Measurements from ENCODE around the gene MAPK13. TPM values are rescaled to one million over a fixed set of nuclear protein-coding genes. Genes with fewer than 3 reads are reported as not detected.
A peak's percentile ranks its signal among the peaks of the same experiment; 100 is the strongest.

MAPK13 gene
- total and polyA plus RNA-seq, 2 donors (not counting 1 experiment from before 2014, with no cell fraction given) = 20.6 to 34.8 TPM

DNA sequence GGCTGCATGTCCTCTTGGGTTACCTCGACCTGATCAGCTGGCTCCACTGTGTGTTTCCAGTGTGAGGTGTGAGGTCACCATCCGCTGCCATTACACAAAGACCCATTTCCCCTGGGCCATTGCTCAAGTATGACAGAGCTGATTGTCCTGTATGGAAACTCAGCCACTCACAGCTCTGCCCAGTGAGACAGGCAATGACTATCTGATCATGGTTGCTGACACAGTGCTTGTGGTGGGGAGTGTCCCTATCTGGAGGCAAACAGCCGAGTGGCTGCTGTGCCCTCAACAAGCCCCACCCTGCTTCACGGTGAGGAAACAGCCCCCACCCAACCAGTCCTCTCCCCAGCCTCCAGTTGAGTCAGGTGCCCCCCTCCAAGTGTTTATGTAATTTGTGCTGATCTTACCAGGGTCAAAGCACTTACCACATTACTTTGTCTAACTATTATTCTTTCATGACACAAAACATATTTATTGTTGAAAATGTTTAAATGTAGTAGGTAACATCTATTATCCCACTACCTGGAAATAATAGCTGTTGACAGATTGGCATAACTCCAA, 11.7 kb upstream of the MAPK13 start:
- Histone ChIP-seq H3K79me2 (ENCODE audit: control insufficient read depth, insufficient read depth, low read length) (peaks cover 22% of the 10 kb centered on the region), H3K9me3 (ENCODE audit: control extremely low read depth in 1 of 3, control insufficient read depth in 2 of 3, insufficient read depth in 1 of 3, low read length in 2 of 3) (peaks cover 0 to 3% (median 0%) of the 10 kb centered on the region in 3 donors), H3K9ac (ENCODE audit: low read length) (peak overlapping the region; percentile 4), H3K4me3 (ENCODE audit: control extremely low read depth in 1 of 5, extremely low read depth in 1 of 5, insufficient read depth in 1 of 5, low read depth in 2 of 5, low read length in 4 of 5) (peak overlapping the region in 1 of 5 experiments; percentile 4), H3K27me3 (replicated peaks in 1 of 4; ENCODE audit: control extremely low read depth in 1 of 4, control insufficient read depth in 3 of 4, insufficient read depth in 4 of 4, low read length in 3 of 4) (no peaks in the 10 kb centered on the region), H3K4me2 (replicated peaks; ENCODE audit: low read depth, low read length, poor library complexity, severe bottlenecking) (peak overlapping the region; percentile 77), H3K27ac (ENCODE audit: low read length in 2 of 2) (peak overlapping the region; percentile 95 to 96), H3K4me1 (ENCODE audit: control insufficient read depth in 2 of 2, insufficient read depth in 2 of 2, low read length in 2 of 2) (peaks cover 99 to 100% of the 10 kb centered on the region in 2 donors), H4K20me1 (ENCODE audit: control insufficient read depth, insufficient read depth, low read length, poor library complexity, severe bottlenecking) (no peaks in the 10 kb centered on the region), H2AFZ (ENCODE audit: insufficient read depth, low read depth, low read length, poor library complexity, severe bottlenecking) (no peak overlapping the region), H3K36me3 (replicated peaks in 1 of 2; ENCODE audit: control extremely low read depth in 1 of 2, control insufficient read depth in 1 of 2, extremely low read depth in 1 of 2, insufficient read depth in 2 of 2, low read length in 1 of 2) (no peaks in the 10 kb centered on the region)
- Mint-ChIP-seq H3K27ac (peak overlapping the region; percentile 97), H3K27me3 (no peaks in the 10 kb centered on the region), H3K9me3 (ENCODE audit: insufficient read depth) (no peaks in the 10 kb centered on the region), H3K4me1 (peaks cover 93% of the 10 kb centered on the region), H3K4me3 (peak overlapping the region; percentile 58)
- WGBS (ENCODE audit: insufficient coverage) = 0% methylated on average over 1 of the region's 4 CpGs
- ATAC-seq (ENCODE audit: low read depth) (peak; percentile 41), DNase-seq (peak; percentile 64)
- intact Hi-C loops (cut with micrococcal nuclease) = no loop called here
- ChIA-PET POLR2A (no interaction called here), CTCF (interaction anchor here (1.0 to 2.7 kb wide), 2 partner anchors 23 to 79 kb away, joined by 3 to 13 read pairs; no protein-coding TSS in a partner anchor)
- TF ChIP-seq, protein P1, sequence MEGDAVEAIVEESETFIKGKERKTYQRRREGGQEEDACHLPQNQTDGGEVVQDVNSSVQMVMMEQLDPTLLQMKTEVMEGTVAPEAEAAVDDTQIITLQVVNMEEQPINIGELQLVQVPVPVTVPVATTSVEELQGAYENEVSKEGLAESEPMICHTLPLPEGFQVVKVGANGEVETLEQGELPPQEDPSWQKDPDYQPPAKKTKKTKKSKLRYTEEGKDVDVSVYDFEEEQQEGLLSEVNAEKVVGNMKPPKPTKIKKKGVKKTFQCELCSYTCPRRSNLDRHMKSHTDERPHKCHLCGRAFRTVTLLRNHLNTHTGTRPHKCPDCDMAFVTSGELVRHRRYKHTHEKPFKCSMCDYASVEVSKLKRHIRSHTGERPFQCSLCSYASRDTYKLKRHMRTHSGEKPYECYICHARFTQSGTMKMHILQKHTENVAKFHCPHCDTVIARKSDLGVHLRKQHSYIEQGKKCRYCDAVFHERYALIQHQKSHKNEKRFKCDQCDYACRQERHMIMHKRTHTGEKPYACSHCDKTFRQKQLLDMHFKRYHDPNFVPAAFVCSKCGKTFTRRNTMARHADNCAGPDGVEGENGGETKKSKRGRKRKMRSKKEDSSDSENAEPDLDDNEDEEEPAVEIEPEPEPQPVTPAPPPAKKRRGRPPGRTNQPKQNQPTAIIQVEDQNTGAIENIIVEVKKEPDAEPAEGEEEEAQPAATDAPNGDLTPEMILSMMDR (IDR thresholded peaks at IDR 0.05) = no peak
- no peak for TF ChIP-seq EZH2 (IDR thresholded peaks at IDR 0.05; ENCODE audit: borderline replicate concordance, insufficient read depth, low read depth, low read length, poor library complexity, severe bottlenecking)

DNA sequence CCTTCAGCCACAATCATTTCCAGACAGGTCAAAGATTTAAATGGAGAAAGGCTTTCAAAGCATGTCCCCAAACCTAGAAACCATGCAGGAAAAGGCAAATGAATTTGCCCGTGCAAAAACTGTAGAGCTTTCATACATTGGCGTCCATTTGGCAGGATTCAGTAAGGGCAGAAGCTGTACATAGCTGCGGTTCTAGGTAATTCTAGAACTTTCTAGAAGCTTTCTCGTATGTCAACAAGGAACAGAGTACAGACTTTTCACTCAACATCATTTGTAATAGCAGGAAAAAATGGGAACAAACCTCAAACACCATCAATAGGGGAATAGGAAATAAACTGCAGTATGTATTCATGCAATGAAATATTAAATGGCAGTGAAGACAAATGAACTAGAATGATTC, 11.1 kb upstream of the MAPK13 start:
- no peak overlapping the region for H3K9ac ChIP-seq (ENCODE audit: low read length)
- H3K27me3 ChIP-seq (replicated peaks in 1 of 4; ENCODE audit: control extremely low read depth in 1 of 4, control insufficient read depth in 3 of 4, insufficient read depth in 4 of 4, low read length in 3 of 4) = no peaks in the 10 kb centered on the region
- H3K9me3 Mint-ChIP-seq (ENCODE audit: insufficient read depth) = no peaks in the 10 kb centered on the region
- POLR2A ChIA-PET = interaction anchor here (0.6 kb wide), 1 partner anchor 77 kb away, joined by 5 read pairs; no protein-coding TSS in a partner anchor
- WGBS (ENCODE audit: insufficient coverage) = 100% methylated on average over 2 of the region's 4 CpGs
- H3K4me2 ChIP-seq (replicated peaks; ENCODE audit: low read depth, low read length, poor library complexity, severe bottlenecking) = peak overlapping the region; percentile 77
- TF ChIP-seq, protein P1 (IDR thresholded peaks at IDR 0.05) = no peak
- TF ChIP-seq EZH2 (IDR thresholded peaks at IDR 0.05; ENCODE audit: borderline replicate concordance, insufficient read depth, low read depth, low read length, poor library complexity, severe bottlenecking) = no peak
- peaks cover 93% of the 10 kb centered on the region for H3K4me1 Mint-ChIP-seq
- peaks cover 96 to 100% of the 10 kb centered on the region in 2 donors for H3K4me1 ChIP-seq (ENCODE audit: control insufficient read depth in 2 of 2, insufficient read depth in 2 of 2, low read length in 2 of 2)
- no peak overlapping the region for H2AFZ ChIP-seq (ENCODE audit: insufficient read depth, low read depth, low read length, poor library complexity, severe bottlenecking)
- no peaks in the 10 kb centered on the region for H4K20me1 ChIP-seq (ENCODE audit: control insufficient read depth, insufficient read depth, low read length, poor library complexity, severe bottlenecking)
- DNase-seq = no peak
- no peaks in the 10 kb centered on the region for H3K27me3 Mint-ChIP-seq
- peak overlapping the region; percentile 58 for H3K4me3 Mint-ChIP-seq
- H3K36me3 ChIP-seq (replicated peaks in 1 of 2; ENCODE audit: control extremely low read depth in 1 of 2, control insufficient read depth in 1 of 2, extremely low read depth in 1 of 2, insufficient read depth in 2 of 2, low read length in 1 of 2) = no peaks in the 10 kb centered on the region
- intact Hi-C loops (cut with micrococcal nuclease) = no loop called here
- peaks cover 0 to 5% (median 0%) of the 10 kb centered on the region in 3 donors for H3K9me3 ChIP-seq (ENCODE audit: control extremely low read depth in 1 of 3, control insufficient read depth in 2 of 3, insufficient read depth in 1 of 3, low read length in 2 of 3)
- no peak for ATAC-seq (ENCODE audit: low read depth)
- H3K4me3 ChIP-seq (ENCODE audit: control extremely low read depth in 1 of 5, extremely low read depth in 1 of 5, insufficient read depth in 1 of 5, low read depth in 2 of 5, low read length in 4 of 5) = peak overlapping the region in 1 of 5 experiments; percentile 4
- CTCF ChIA-PET = interaction anchor here (1.0 to 3.0 kb wide), 3 partner anchors 11 to 78 kb away, joined by 3 to 20 read pairs (median 13); no protein-coding TSS in a partner anchor
- H3K27ac Mint-ChIP-seq = peak overlapping the region; percentile 97
- H3K79me2 ChIP-seq (ENCODE audit: control insufficient read depth, insufficient read depth, low read length) = peaks cover 17% of the 10 kb centered on the region
- H3K27ac ChIP-seq (ENCODE audit: low read length in 2 of 2) = peak overlapping the region; percentile 95 to 96
